GM19023 (cell line): ENCODE measurements around the gene PPP1R9A.

Source experiments
- ATAC-seq: cut with Tn5 transposase; IDR thresholded peaks from one replicate; pipeline ENCODE4 v1.9.1; 2021; ENCODE audit warnings: mild to moderate bottlenecking, moderate library complexity; ENCODE audit not compliant: unreplicated experiment

Gene PPP1R9A

DNA sequence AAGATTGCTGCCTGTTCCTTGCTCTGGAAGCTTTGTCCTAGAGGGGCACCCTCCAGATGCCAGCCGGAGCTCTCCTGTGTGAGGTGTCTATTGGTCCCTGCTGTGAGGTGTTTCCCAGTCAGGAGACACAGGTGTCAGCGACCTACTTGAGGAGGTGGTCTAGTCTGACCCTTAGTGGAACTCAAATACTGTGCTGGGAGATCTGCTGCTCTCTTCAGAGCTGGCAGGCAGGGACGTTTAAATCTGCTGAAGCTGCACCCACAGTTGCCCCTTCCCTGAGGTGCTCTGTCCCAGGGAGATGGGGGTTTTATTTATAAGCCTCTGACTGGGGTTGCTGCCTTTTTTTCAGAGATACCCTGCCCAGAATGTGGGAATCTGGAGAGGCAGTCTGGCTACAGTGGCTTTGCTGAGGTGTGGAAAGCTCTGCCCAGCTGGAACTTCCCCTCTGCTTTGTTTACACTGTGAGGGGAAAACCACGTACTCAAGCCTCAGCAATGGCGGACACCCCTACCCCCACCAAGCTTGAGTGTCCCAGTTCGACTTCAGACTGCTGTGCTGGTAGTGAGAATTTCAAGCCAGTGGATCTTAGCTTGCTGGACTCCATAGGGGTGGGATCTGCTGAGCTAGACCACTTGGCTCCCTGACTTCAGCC lies 119.2 kb downstream of the PPP1R9A start:
- ATAC-seq: no peak

DNA sequence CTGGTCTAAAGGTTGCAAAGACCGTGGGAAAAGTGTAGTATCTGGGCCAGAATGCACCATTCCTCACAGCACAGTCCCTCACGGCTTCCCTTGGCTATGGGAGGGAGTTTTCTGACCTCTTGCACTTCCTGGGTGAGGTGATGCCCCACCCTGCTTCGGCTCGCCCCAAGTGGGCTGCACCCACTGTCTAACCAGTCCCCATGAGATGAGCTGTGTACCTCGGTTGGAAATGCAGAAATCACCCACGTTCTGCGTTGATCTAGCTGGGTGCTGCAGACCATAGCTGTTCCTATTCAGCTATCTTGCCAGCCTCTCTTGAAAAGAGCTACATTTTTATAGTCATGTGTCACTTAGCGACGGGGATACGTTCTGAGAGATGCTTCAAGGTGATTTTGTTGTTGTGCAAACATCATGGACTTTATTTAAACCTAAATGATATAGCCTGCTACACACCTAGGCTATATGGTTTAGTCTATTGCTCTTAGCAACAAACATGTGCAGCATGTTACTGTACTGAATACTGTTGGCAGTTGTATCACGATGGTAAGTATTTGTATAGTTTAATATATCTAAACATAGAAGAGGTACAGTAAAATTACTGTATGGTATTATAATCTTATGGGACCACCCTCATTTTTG lies 120.0 kb downstream of the PPP1R9A start:
- ATAC-seq: no peak

DNA sequence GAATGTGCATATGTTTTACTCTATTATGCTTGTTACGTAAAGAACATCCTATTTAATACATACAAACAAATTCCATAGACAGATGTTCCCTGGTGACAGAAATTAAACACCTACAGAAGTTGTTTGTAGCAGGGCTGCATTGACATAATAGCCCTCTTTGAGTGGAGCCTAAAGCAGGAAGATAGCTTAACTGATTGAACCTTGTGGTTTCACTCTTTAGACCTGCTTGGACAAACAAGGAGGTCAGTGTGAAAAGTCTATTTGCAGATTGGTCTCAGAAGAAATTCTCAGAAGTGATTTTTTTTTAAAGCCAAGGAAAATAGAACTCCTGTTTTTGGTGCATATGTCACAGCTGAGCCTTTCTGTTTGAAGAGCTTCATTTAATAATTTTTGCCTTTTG lies 121.3 kb downstream of the PPP1R9A start:
- no peak for ATAC-seq

DNA sequence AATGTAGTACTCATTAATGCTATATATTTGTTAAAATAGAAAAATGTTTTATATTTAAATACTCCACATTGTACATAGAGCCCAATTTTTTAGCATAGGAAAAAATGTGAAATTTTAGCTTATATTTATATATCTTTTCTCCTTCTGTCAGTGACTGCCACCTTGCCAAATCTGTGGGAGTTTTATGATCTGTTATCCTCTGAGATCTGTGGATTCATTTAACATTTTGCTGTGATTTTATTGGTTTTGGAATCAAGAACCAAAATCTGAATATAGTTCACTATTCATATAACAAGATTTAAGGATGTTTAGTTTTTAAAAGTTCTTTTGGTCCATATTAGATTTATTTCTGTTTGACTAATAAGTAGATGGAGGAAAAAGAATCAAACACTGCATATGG lies 127.9 kb downstream of the PPP1R9A start:
- no peak for ATAC-seq

DNA sequence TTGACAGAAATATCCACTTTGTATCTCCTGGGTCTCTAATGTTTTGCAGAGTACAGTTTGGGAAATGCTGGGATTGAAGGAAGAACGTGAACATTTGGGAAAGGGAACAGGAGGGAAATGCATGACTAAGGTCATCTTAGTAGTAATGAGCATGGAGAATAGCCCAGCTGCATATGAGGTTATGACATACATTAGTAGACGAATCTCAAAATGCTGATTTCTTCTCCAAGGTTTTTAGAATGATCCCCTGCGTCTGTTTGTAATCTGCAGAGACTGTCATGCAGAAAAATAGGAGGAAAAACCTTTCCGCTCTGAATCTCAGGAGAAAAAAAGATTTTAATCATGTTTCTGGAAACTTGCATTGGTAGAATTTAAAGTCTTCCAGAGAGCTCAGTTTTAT lies 133.6 kb downstream of the PPP1R9A start:
- ATAC-seq: no peak

DNA sequence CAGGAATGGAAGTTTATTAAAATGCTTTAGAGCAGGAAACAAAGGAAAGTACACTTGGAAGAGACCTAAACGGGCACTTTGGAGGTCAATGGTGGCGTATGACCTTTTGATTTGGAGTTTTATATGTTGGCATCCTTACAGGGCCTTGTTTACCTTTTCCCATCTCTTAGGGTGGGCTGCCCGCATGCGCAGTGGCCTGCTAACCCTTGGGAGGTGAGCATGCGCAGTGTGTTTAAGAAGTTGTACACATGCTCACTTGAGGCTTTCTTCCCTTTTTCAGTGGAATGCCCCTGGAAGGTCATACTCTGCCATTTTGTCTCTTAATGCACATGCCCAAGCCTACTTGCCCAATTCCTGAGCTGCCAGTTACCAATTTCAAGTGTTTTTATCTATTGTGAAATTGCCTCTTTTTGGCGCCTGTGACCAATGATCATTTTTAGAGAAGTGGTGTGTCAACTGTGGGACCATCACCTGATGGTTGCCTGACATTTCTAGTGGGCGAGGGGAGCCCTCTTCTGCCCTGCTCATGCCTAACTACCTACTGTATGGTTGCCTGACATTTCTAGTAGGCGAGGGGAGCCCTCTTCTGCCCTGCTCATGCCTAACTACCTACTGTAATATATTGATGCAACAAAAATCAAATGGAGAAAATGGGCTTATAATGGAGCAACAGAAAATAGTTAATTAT lies 138.0 kb downstream of the PPP1R9A start:
- no peak for ATAC-seq

DNA sequence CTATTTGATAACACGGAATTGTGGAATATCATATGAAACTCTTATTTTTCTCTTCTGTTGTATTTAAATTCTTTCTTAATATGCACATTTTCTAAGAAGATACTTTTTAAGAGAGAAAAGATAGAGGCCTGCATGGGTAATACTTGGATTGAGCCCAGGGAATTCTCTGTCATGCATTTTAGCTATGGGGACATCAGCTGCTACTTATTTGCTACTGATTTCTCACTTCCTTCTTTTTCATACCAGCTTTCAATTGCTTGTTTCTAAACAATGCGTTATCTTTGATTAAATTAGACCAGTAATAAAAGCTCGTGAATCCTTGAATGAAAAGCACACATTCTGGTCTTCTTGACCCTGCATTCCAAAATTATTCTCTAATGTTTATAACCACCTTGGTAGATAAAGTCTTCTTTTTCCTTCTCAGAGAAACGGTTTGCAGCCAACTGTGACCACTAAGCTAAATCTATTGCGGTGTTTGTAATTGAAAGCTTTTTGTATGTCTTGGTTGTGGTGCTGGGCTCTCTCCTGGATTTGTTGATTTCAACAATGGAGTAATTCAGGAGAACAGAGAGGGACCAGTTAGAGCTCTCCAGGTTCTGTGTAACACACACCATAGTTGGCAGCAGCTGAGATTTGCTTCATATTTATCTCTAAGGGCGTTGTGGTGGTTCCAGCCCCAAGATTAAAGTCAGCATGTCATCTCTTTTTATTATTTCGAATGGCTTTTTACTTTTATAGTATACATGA lies 139.3 kb downstream of the PPP1R9A start:
- no peak for ATAC-seq

DNA sequence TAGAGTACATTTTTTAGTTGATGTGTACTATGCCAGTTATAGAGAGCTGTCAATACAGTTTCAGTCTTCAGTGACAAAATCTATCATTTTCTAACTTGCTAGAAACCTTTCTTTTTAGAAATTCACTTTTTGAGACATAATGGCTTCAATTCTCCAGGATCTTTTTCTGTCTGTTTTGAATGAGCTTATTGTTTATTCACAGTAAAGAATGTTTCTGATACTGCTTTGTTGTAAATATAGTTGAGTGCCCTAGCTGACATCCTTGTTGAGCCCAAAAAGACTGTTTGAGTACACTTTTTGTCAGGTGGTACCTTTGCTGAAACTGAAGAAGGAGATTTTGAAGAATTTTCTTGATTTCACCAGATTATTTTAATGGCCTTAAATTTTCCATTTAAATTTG lies 139.9 kb downstream of the PPP1R9A start:
- ATAC-seq: no peak

DNA sequence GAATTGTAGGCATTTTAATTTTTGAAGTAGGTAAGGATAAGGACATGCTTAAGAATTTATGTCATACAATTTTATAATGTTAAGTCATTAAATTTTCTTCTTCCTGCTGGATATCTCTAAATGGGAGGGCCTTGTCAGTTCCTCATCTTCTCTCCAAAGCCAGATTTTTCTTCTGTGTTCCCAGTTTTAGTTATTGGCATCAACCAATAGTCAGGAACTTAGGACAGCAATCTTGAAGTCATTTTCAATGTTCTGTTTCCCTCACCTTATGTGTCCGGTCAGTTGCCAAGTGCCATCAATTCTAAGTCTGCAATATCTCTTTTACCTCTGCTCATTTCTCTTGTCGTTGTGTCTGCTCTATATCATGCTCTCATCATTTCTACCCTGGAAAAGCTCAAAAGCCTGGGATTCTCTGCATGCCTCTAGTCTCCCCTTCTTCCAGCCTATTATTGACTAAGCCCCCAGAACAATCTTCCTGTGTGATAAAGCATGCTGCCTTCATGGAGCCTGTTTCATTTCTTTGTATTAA lies 145.2 kb downstream of the PPP1R9A start:
- no peak for ATAC-seq

DNA sequence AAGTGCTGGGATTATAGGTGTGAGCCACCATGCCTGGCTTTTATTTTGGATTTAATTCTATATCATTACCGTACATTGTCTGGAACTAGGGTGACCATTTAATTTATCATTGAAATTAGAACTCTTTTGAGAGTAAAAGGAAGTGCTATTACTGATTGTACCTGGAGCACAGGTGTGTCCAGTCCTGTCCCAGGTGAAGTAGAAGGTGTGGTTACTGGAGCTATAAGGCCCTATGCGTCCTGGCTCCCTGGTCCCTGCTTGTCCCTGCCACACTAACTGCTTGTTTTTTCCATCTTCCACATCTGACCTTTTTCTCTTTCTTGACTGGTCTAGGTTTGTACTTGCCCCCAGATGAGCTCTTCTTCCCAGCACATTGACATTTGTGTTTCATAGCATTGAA lies 147.0 kb downstream of the PPP1R9A start:
- no peak for ATAC-seq

DNA sequence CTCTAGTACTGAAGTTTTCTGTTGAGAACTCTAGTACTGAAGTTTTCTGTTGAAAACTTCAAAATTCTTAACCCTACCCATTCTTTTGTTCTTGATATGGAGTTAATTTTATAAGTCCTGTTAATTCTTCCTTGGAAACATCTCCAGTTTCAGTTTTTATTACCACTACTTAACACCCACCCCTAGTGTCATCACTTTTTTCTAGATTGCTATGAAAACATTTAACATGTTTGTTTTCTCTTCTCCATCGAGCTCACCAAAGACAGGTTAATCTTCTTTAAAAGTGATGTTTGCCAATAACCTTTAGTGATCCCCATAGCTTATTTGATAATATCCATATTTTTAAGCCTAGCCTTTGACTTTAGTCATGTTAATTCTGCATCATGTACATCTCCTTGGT lies 147.9 kb downstream of the PPP1R9A start:
- ATAC-seq: no peak

DNA sequence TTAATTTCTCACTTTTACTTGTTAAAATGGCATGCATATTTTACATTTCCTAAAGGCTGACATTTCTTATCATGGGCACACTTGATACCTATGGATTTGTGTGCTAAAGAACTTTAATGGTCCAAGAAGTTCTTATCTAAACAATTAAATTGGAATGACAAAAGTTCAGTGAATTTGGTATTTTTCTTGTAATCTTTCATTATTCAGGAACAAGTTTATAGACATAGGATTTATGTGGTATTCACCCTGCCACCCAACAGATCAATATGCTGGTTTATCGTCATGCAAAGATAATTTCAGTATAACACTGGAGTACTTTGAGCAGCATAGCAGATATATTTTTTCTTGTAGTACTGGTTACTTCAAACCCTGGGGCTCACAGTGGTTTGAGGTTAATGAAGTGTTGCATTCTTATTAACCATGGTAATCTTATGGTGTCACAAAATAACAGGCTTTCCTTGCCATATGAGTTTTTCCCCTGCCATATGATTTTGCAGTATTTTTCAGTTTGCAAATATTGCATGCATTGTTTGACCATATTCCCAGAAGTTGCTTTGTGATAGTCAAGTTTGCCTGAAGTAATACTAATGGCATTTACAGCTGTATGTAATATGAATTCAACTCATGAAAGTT lies 148.8 kb downstream of the PPP1R9A start:
- ATAC-seq: no peak

DNA sequence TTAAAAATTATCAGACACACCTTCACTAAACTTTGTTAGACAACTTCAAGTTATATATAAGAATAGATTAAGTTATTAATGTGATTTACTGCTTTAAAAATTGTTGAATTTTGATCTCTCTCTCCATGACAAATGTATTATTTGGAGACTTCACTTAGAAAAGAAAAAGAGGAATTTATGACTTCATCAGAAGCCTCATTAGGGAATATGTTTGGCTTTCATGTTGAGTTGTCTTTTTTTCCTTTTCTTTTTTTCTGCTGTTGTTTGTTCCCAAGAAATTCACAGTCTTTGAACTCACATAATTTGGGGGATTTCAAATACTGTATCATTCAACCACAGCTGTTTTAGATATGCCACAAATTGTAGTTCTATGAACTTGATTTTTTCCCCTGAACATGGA lies 149.5 kb downstream of the PPP1R9A start:
- ATAC-seq: no peak

DNA sequence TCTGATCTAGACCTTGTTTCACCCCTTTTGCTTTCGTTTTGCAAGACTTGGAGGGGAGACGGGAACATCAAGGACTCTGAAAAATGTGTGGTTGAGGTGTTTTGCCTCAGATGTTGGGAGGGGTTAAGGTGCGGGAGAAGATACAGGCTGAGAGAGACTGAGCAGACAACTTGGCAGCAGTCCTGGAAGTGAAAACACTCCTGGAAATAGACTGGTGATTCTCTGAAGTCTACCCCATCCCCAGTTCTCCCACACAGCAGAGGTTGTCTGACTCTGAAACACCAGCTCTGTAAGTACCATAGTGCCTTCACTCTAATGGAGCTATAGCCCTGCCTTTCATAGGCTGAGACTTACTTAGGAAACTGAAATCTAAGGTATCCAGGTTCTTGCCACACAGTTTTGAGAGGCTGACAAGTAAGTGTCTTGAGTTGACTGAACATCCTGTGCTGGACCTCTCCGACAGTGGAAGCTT lies 152.5 kb downstream of the PPP1R9A start:
- ATAC-seq: no peak

DNA sequence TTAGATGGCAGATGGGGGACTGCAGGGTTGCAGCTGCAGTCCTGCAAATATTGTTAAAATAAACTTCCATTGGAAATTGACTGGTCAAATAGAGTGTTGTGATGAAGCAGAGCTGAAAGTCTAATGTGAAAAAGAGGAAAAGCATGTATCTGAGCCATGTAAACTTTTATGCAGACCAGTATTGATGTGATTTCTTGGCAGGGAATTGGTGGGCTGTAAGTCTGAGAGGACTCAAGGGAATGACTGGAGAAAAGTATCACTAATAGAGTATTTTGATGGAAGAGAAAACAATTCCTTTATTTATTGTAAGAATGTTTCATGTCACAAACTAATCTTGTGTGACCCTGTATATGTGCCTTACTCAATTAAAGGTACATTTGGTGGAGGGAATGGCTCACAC lies 155.5 kb downstream of the PPP1R9A start:
- no peak for ATAC-seq

DNA sequence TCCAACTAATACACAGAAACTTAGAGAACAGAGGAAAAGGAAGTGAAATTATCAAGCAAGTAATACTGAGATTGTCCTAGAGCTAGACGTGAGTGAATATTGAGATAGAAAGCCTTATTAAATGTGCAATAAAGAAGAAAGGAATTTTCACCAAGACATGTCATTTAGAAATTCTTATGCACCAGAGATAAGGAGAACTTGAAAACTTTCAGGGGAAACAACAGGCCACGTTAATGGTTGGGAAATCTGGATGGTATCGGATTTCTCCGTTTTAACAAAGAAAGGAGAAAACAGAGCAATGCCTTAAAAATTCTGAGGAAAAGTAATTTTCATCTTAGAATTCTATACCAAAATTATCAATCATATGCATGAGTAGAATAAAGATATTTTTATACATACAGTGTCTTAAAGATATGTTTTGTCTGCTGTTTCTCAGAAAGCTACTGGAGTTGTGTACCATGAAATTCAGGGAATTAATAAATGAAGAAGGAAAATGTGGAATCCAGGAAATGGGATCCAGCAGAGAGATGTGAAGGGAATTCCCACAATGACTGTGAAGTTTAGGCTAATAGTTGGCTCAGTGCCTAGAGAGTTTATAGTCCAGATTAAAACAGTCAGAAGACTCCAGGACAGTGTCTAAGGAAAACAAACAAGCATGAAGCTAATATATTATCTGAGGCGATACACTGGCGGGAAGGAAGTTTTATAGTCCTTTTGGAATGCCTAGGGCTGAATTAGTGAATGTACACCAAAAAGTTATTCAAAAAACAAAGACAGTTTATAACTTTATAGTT lies 159.5 kb downstream of the PPP1R9A start:
- ATAC-seq: no peak

DNA sequence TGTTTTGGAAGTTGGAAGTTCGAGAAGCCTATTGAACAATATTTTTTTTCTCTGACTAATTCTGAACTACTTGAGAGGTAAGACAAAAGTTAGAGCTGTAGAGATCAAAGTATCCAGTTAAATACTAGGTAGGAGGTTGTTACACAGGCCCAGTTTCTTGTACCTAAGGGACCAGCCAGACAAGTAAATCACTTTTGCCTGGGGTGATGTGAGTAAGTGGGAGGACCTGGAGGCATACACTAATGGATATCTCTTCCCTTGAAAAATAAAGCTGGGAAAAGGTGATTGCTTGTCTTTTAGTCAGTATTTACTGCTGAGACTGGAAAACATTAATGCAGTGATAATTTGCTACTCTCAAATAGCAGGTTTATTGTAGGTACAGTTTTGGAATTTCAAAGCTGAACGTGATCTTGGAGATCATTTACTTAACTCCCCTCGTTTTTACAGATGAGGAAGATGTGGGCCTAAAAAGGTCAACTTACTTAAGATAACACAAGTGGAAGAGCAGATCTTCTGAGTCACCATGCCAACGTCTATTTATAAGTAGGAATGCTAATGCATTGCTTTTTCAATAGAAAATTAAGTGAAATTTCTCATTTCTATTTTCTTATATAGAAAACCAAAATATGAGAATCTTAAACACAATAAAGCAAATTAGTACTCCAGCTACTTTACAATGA lies 181.3 kb downstream of the PPP1R9A start:
- no peak for ATAC-seq

DNA sequence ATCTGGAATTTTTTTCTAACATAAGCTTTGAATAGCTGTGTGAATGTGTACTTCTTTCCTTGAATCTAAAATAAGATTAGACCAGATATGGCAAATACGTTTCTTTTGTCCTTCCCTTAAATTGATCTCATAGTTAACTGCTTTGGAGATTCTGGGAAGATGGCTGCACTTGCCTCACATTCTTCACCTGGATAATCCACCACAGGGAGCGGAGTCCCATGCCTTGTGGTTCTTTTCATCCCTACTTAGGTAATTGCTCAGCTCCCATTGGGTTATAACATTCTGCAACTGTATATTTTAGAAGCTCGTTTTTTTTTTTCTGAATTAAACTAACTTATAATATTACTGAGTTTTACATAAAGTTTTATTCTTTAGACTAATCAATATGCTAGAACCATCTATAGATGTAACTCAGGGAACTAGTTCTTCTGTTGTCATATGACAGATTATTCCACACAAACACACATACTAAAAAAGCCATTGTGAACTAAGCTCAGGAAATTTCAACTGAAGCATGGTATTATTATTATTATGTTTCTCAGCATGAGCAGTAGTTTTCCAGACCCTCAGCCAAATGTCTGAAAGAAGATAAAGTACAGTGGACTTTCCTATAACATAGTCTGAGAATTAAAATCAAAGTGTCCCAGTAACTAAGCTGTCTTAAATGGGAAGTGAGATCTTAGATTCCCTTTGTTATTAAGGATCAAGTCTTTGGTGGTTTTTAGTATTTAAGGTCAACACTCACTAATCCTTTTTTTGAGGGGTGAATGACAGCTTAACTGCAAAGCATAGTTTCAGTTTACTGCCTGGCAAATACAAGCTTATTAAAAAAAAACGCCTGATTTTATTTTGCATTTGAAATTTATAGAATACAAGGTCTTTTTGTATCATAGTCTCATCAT lies 182.3 kb downstream of the PPP1R9A start:
- no peak for ATAC-seq
